CD4-positive, alpha-beta memory T cell (primary cell): ENCODE data around the gene RARRES2. TPM values are rescaled to one million over a fixed set of nuclear protein-coding genes. Genes with fewer than 3 reads are reported as not detected.

Experiments used
- CTCF ChIA-PET: fragments of 350-600 bp; sonication (Branson Sonifier 250); formaldehyde crosslinking; loops from one replicate; lab custom pipeline; 2021; ENCODE audit warnings: inconsistent platforms; ENCODE audit not compliant: partially characterized antibody; lab: Charles Lee
- POLR2A ChIA-PET: fragments of 350-600 bp; sonication (Branson Sonifier 250); formaldehyde crosslinking; loops from one replicate; lab custom pipeline; 2021; ENCODE audit not compliant: partially characterized antibody; lab: Charles Lee
- DNase-seq, 5 donors: peaks; one replicate each; pipeline versions ENCODE4 v3.0.0 to v3.0.0-alpha.2; 2020 to 2022; ENCODE audit warnings: mixed read lengths in 1 of 5
- H3K27ac ChIP-seq: one replicate; pipeline ENCODE4 v1.7.0; 2013; ENCODE audit warnings: low read depth, low read length
- H3K27me3 ChIP-seq: 2 replicates; pipeline ENCODE4 v1.7.0; 2013; ENCODE audit warnings: mild to moderate bottlenecking, low read length, moderate library complexity; ENCODE audit not compliant: insufficient read depth
- H3K36me3 ChIP-seq: 2 replicates; pipeline ENCODE4 v1.7.0; 2013; ENCODE audit warnings: mild to moderate bottlenecking, low read length, moderate library complexity; ENCODE audit not compliant: insufficient read depth
- H3K4me1 ChIP-seq: 2 replicates; pipeline ENCODE4 v1.7.0; 2013; ENCODE audit warnings: mild to moderate bottlenecking, low read length, moderate library complexity; ENCODE audit not compliant: insufficient read depth
- H3K4me3 ChIP-seq, 2 donors: one replicate each; pipeline ENCODE4 v1.7.0; 2013; ENCODE audit warnings: low read length in 2 of 2, mild to moderate bottlenecking in 1 of 2
- H3K9me3 ChIP-seq, 2 donors: one replicate each; pipeline ENCODE4 v1.7.0; 2013; ENCODE audit warnings: low read length in 2 of 2, control low read depth in 1 of 2; ENCODE audit not compliant: control insufficient read depth in 1 of 2
- H3K27ac Mint-ChIP-seq, 7 donors: one replicate each; pipeline ENCODE4 v1.8.0; 2020 to 2021; ENCODE audit warnings: mixed read lengths in 7 of 7, mild to moderate bottlenecking in 6 of 7, inconsistent platforms in 3 of 7, moderate library complexity in 3 of 7
- H3K27me3 Mint-ChIP-seq, 2 donors: one replicate each; pipeline ENCODE4 v1.8.0; 2020 to 2021; ENCODE audit warnings: mixed read lengths in 2 of 2
- H3K36me3 Mint-ChIP-seq, 2 donors: one replicate each; pipeline ENCODE4 v1.8.0; 2020 to 2021; ENCODE audit warnings: mixed read lengths in 2 of 2, inconsistent platforms in 1 of 2, mild to moderate bottlenecking in 1 of 2
- H3K4me1 Mint-ChIP-seq, 4 donors: one replicate each; pipeline ENCODE4 v1.8.0; 2020 to 2021; ENCODE audit warnings: mixed read lengths in 4 of 4, mild to moderate bottlenecking in 1 of 4
- H3K4me3 Mint-ChIP-seq, 8 donors: one replicate each; pipeline ENCODE4 v1.8.0; 2020 to 2021; ENCODE audit warnings: mixed read lengths in 8 of 8, mild to moderate bottlenecking in 7 of 8, moderate library complexity in 6 of 8, inconsistent platforms in 3 of 8
- H3K9me3 Mint-ChIP-seq, 8 donors: one replicate each; pipeline ENCODE4 v1.8.0; 2020 to 2021; ENCODE audit warnings: mixed read lengths in 8 of 8, mild to moderate bottlenecking in 5 of 8, inconsistent platforms in 3 of 8, moderate library complexity in 1 of 8
- intact Hi-C: fragments of 100-400 bp; cut with micrococcal nuclease; formaldehyde crosslinking; loops from one replicate; pipeline ENCODE4 v1.15.1; 2023
- polyA plus RNA-seq, 2 donors: library from polyadenylated mRNA; unstranded; fragments of 300-500 nt; fragmentation: Illumina TruSeq; gene quantifications; one replicate each; pipeline ENCODE4 v1.2.3, GENCODE V29; 2021
- total RNA-seq, 2 experiments: library from RNA; stranded (reverse); gene quantifications; one replicate each; pipeline ENCODE4 v1.2.3, GENCODE V29; 2021

The RARRES2 gene
- total and polyA plus RNA-seq, 4 experiments from 2014 or later, result not detected

DNA sequence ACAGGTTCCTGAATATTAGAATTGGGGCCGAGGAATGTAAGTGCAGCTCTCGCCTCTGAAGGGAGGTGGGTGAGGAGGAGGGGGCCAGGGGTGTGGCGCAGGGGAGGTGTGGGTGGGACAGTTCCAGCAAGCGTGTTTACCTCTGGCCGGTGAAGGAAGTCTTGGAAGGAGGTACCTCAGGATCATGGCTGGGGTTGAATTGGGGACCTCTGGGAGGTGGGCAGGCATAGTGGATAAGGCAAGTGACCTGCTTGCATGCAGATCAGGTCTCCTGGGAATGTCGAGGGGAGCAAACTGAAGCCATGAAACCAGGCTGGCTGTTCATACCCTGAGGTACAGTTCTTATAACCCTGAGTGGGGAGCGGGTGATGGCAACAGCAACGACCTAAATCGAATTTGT is 39.7 kb upstream of the RARRES2 start:
- no peak overlapping the region for H3K4me3 ChIP-seq
- Mint-ChIP-seq H3K27ac (peak overlapping the region in 3 of 7 donors; percentile 48 to 72 (median 51)), H3K36me3 (peaks cover 0 to 3% of the 10 kb centered on the region in 2 donors), H3K9me3 (no peaks in the 10 kb centered on the region), H3K4me3 (peak overlapping the region in 4 of 8 donors; percentile 23 to 89 (median 46)), H3K27me3 (no peaks in the 10 kb centered on the region), H3K4me1 (peaks cover 20 to 50% (median 33%) of the 10 kb centered on the region in 4 donors)
- DNase-seq, result no peak
- no peaks in the 10 kb centered on the region for H3K9me3 ChIP-seq
- CTCF ChIA-PET, result interaction anchor here (1.4 kb wide), 1 partner anchor 14 kb away, joined by 4 read pairs; no protein-coding TSS in a partner anchor
- H3K27ac ChIP-seq, result no peak overlapping the region
- intact Hi-C loops, result no loop called here
- POLR2A ChIA-PET, result interaction anchor here (1.7 to 1.9 kb wide), 2 partner anchors 12 to 25 kb away, joined by 8 to 14 read pairs; partner anchors contain the start of gene REPIN1
- peaks cover 33% of the 10 kb centered on the region for H3K4me1 ChIP-seq
- no peaks in the 10 kb centered on the region for H3K36me3 ChIP-seq
- no peaks in the 10 kb centered on the region for H3K27me3 ChIP-seq

DNA sequence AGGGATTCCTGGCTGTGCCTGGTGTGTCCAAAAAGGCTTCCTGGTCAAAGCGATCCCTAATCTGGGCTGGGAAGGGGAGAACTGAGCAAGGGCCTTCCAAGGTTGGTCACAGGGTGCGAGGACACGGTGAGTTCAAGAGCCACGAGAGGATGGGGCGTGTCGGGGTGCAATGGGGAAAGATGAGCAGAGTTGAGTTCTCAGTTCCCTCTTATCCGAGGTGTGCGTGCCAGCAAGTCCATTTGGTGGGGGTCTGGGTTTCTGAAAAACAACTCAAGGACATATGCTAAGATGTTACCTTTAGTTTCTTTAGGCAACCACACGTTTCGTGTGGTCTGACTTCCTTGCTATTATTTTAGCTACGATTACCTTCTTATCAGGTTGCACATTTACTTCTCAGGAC is 39.0 kb upstream of the RARRES2 start:
- H3K27ac ChIP-seq, result no peak overlapping the region
- intact Hi-C loops, result no loop called here
- Mint-ChIP-seq H3K27me3 (no peaks in the 10 kb centered on the region), H3K4me1 (peaks cover 25 to 55% (median 38%) of the 10 kb centered on the region in 4 donors), H3K27ac (peak overlapping the region in 4 of 7 donors; percentile 30 to 84 (median 73)), H3K36me3 (peaks cover 0 to 4% of the 10 kb centered on the region in 2 donors), H3K9me3 (no peaks in the 10 kb centered on the region), H3K4me3 (peak overlapping the region; percentile 29 to 92 (median 86))
- ChIA-PET CTCF (interaction anchor here (1.4 kb wide), 1 partner anchor 13 kb away, joined by 4 read pairs; no protein-coding TSS in a partner anchor), POLR2A (interaction anchor here (1.0 to 1.9 kb wide), 3 partner anchors 11 to 26 kb away, joined by 3 to 14 read pairs (median 8); partner anchors contain the start of gene REPIN1)
- H3K4me1 ChIP-seq, result peaks cover 38% of the 10 kb centered on the region
- no peaks in the 10 kb centered on the region for H3K36me3 ChIP-seq
- no peaks in the 10 kb centered on the region for H3K9me3 ChIP-seq
- H3K4me3 ChIP-seq, result no peak overlapping the region
- H3K27me3 ChIP-seq, result no peaks in the 10 kb centered on the region
- no peak for DNase-seq

DNA sequence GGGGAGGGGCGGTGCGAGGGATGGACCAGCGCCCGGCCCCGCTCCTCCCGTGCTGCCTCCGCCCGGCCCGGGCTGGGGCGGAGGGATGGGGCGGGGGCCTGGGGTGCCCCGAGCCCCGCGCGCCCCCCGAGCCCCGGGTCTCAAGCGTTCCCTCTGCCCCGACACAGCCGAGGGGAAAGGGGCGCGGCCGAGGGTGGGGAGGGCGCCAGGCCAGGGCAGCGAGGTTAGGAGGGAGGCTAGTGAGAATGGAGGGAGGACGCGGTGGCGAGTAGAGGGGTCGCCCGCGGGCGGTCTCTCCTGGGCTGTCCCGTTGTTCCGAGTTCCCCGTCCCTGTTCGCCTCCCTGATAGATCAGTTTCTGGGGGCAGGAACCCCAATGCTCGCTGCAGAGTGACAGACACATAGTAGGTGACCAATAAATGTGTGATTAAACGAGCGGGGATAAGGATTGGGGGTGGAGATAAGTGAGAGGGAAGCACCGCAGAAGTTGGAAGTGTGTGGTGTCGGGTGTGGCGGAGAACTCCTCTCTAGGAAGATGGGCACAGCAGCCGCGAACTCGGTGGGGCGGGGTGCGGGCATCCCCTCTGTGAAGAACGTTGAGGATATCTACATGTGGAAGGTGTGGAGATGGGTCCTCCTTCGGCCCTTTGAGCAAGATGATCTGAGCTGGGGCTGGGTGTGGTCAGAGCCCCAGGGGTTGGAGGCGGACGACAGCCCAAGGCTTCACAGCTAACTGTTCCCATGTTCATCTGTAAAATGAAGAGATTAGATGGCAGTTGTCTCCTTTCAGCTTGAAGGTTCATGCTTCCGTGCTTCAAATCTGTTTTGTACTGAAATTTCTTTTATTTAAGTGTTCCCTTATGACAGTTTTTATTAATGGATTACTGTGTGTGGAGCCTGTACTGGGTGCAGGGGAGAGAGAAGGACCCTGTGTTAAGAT is 38.3 kb upstream of the RARRES2 start:
- intact Hi-C loops, result loop anchor here (1.0 to 2.0 kb wide), 5 partner anchors 11 to 57 kb away; partner anchors contain the start of genes ACTR3C, LRRC61 and REPIN1

DNA sequence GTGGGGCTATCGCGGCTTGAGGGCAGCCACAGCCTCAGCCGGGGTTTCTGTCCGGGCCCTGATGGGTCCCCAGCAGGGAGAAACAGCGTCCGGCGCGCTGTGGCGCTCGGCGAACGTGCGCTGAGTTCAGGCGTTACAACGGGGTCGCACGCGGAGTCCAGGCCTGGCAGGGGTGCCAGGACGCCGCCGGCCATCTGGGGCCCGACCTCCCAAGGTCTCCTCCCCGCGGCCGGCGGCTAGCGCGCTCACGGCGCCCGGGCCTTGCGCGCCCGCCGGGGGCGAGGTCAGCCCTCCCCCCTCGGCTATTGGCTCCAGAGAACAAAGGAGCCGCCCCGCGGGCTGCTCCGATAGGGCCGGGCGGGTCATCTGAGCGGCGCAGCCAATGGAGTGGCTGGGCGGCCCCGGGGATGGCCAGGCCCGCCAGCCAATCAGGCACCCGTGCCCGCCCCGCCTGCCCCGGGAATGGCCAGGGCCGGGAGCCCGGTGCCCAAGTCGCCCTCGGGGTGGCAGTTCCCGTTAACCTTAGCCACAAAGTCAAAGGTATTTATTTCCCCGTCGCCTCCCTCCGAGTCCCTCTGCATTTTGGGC is 37.5 kb upstream of the RARRES2 start, which contains the start of gene ZNF775:
ZNF775 (plus strand) TSS at position 478 of the 588 bp plus-strand sequence. CDS start 9,141 bp downstream, outside the sequence.
- peak; percentile 89 to 94 (median 91) for DNase-seq
- H3K27ac Mint-ChIP-seq, result peak within 1 kb of the TSS; percentile 74 to 93 (median 87)
- no peaks in the 10 kb centered on the region for H3K36me3 ChIP-seq
- no peaks in the 10 kb centered on the region for H3K27me3 Mint-ChIP-seq
- H3K4me1 Mint-ChIP-seq, result peaks cover 26 to 67% (median 44%) of the 10 kb centered on the region in 4 donors
- no peaks in the 10 kb centered on the region for H3K27me3 ChIP-seq
- no peaks in the 10 kb centered on the region for H3K9me3 ChIP-seq
- peak within 1 kb of the TSS; percentile 85 to 92 (median 90) for H3K4me3 Mint-ChIP-seq
- peaks cover 38% of the 10 kb centered on the region for H3K4me1 ChIP-seq
- no peaks in the 10 kb centered on the region for H3K9me3 Mint-ChIP-seq
- CTCF ChIA-PET, result interaction anchor here (1.0 to 2.6 kb wide), 5 partner anchors 10 to 43 kb away, joined by 3 to 19 read pairs (median 14); partner anchors contain the start of gene REPIN1
- intact Hi-C loops, result loop anchor here (1.0 to 2.0 kb wide), 5 partner anchors 11 to 56 kb away; partner anchors contain the start of genes ACTR3C, LRRC61 and REPIN1
- POLR2A ChIA-PET, result interaction anchor here (1.0 to 3.1 kb wide), 9 partner anchors 10 to 377 kb away, joined by 3 to 55 read pairs (median 5); partner anchors contain the start of genes ACTR3C, GIMAP8, LRRC61 and REPIN1
- H3K36me3 Mint-ChIP-seq, result peaks cover 0 to 8% of the 10 kb centered on the region in 2 donors
- peak within 1 kb of the TSS; percentile 89 for H3K4me3 ChIP-seq
- peak within 1 kb of the TSS; percentile 71 for H3K27ac ChIP-seq

More for the DNA sequence above, 38.3 kb upstream of the RARRES2 start:
- peak overlapping the region; percentile 89 for H3K4me3 ChIP-seq
- Mint-ChIP-seq H3K4me1 (peaks cover 26 to 61% (median 42%) of the 10 kb centered on the region in 4 donors), H3K27me3 (no peaks in the 10 kb centered on the region), H3K27ac (peak overlapping the region; percentile 72 to 93 (median 86)), H3K36me3 (peaks cover 0 to 4% of the 10 kb centered on the region in 2 donors), H3K4me3 (peak overlapping the region; percentile 85 to 92 (median 90)), H3K9me3 (no peaks in the 10 kb centered on the region)
- H3K27ac ChIP-seq, result peak overlapping the region; percentile 63
- H3K9me3 ChIP-seq, result no peaks in the 10 kb centered on the region
- no peaks in the 10 kb centered on the region for H3K36me3 ChIP-seq
- DNase-seq, result no peak
- ChIA-PET POLR2A (interaction anchor here (1.0 to 3.1 kb wide), 8 partner anchors 11 to 30 kb away, joined by 3 to 55 read pairs (median 10); partner anchors contain the start of gene REPIN1), CTCF (interaction anchor here (1.4 to 2.6 kb wide), 3 partner anchors 11 to 24 kb away, joined by 4 to 19 read pairs (median 14); partner anchors contain the start of gene REPIN1)
- H3K27me3 ChIP-seq, result no peaks in the 10 kb centered on the region
- peaks cover 38% of the 10 kb centered on the region for H3K4me1 ChIP-seq

DNA sequence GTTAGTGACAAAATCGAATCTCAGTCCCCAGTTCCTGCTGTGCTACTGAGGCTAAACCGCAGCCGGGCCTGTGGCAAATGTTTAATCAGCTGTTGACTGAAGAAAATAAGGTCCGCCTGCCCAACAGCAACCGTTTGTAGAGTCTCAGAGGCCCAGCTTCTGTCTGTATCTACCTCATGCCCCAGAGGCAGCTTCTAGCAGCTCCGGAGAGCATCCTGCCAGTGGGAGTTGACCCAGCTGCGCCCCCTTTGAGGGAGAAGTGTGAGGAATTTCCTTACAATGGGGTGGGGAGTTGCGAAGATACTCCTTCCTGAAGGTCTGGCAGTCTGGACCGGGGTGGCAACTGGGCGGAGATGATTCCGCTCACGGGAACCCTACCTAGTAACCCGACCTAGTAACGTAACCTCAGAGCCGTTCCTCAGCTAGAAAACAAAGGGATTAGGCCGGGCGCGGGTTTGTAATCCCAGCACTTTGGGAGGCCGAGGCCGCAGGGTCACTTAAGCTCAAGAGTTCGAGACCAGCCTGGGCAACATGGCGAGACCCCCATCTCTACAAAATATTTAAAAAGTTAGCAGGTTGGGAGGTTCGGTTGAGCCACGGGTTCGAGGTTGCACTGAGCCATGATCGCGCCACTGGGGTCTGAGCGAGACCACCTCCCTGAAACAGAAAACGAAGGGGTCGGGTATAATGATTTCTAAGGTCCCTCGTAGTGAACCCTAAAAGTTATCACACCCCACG is 36.9 kb upstream of the RARRES2 start:
- no peaks in the 10 kb centered on the region for H3K27me3 ChIP-seq
- no peaks in the 10 kb centered on the region for H3K9me3 ChIP-seq
- peak; percentile 32 to 63 (median 40) for DNase-seq
- peaks cover 38% of the 10 kb centered on the region for H3K4me1 ChIP-seq
- ChIA-PET CTCF (interaction anchor here (0.9 to 2.6 kb wide), 9 partner anchors 9 to 43 kb away, joined by 3 to 19 read pairs (median 4); partner anchors contain the start of gene REPIN1), POLR2A (interaction anchor here (0.7 to 3.1 kb wide), 17 partner anchors 9 to 377 kb away, joined by 3 to 55 read pairs (median 4); partner anchors contain the start of genes ACTR3C, GIMAP7, GIMAP8 and LRRC61)
- Mint-ChIP-seq H3K4me3 (peak overlapping the region; percentile 79 to 88 (median 86)), H3K27me3 (no peaks in the 10 kb centered on the region), H3K4me1 (peaks cover 28 to 69% (median 44%) of the 10 kb centered on the region in 4 donors), H3K9me3 (no peaks in the 10 kb centered on the region), H3K36me3 (peaks cover 0 to 14% of the 10 kb centered on the region in 2 donors), H3K27ac (peak overlapping the region; percentile 74 to 90 (median 86))
- peak overlapping the region; percentile 71 for H3K27ac ChIP-seq
- intact Hi-C loops, result loop anchor here (2.0 kb wide), 1 partner anchor 55 kb away; the partner anchor contains the start of genes ACTR3C and LRRC61
- H3K36me3 ChIP-seq, result no peaks in the 10 kb centered on the region
- H3K4me3 ChIP-seq, result peak overlapping the region; percentile 87 to 89
